PC-3 (cell line): ENCODE measurements around the gene OR52I2. TPM values are rescaled to one million over a fixed set of nuclear protein-coding genes. Genes with fewer than 3 reads are reported as not detected.
A peak's percentile ranks its signal among the peaks of the same experiment; 100 is the strongest.

Source experiments
- ATAC-seq: fragments of 200-7000 bp; cut with Tn5 transposase; 2 replicates; pipeline ENCODE4 v1.9.1; 2020; ENCODE audit warnings: mild to moderate bottlenecking, moderate library complexity
- BruUV-seq: library from RNA; stranded (reverse); fragments of 400-500 nt; replicated peaks from 2 replicates; lab custom pipeline; 2021; lab: Mats Ljungman, UMichigan
- CTCF ChIA-PET: fragments of 300-600 bp; sonication (Branson Sonifier 250); formaldehyde crosslinking; loops from one replicate; lab custom pipeline; 2022; ENCODE audit warnings: antibody characterized with exemption; lab: Charles Lee
- POLR2A ChIA-PET: fragments of 300-600 bp; sonication (Branson Sonifier 250); formaldehyde crosslinking; loops from one replicate; lab custom pipeline; 2022; ENCODE audit warnings: antibody characterized with exemption; ENCODE audit not compliant: unreplicated experiment; lab: Charles Lee
- DNase-seq: peaks from one replicate; pipeline ENCODE4 v3.0.0-alpha.2; 2015
- H2AFZ ChIP-seq: fragments of 300-600 bp; sonication (generic); 2 replicates; pipeline ENCODE4 v1.6.0; 2016; ENCODE audit warnings: antibody characterized with exemption, low read length
- H3F3A ChIP-seq: fragments of 300-600 bp; sonication (generic); one replicate; pipeline ENCODE4 v1.6.0; 2017; ENCODE audit warnings: antibody characterized with exemption, low read length, control low read depth, mild to moderate bottlenecking; ENCODE audit not compliant: unreplicated experiment
- H3K27ac ChIP-seq: fragments of 300-600 bp; sonication (generic); 2 replicates; pipeline ENCODE4 v1.5.1; 2016; ENCODE audit warnings: mild to moderate bottlenecking, low read length
- H3K27me3 ChIP-seq: fragments of 300-600 bp; sonication (generic); 2 replicates; pipeline ENCODE4 v1.6.1; 2016; ENCODE audit warnings: low read length, mixed read lengths
- H3K36me3 ChIP-seq: fragments of 300-600 bp; sonication (generic); 2 replicates; pipeline ENCODE4 v1.6.1; 2016; ENCODE audit warnings: low read depth, mixed run types, low read length, mixed read lengths
- H3K4me1 ChIP-seq: fragments of 300-600 bp; sonication (generic); 2 replicates; pipeline ENCODE4 v1.5.1; 2016; ENCODE audit warnings: low read length; ENCODE audit not compliant: insufficient read depth
- H3K4me2 ChIP-seq: fragments of 300-600 bp; sonication (generic); 2 replicates; pipeline ENCODE4 v1.6.0; 2016; ENCODE audit warnings: low read length
- H3K4me3 ChIP-seq: fragments of 300-600 bp; sonication (generic); 2 replicates; pipeline ENCODE4 v1.5.1; 2016; ENCODE audit warnings: mild to moderate bottlenecking, low read length, mixed read lengths
- H3K79me2 ChIP-seq: fragments of 300-600 bp; sonication (generic); 2 replicates; pipeline ENCODE4 v1.6.1; 2017; ENCODE audit warnings: low read length, mixed read lengths
- H3K9ac ChIP-seq: fragments of 300-600 bp; sonication (generic); 2 replicates; pipeline ENCODE4 v1.6.0; 2016; ENCODE audit warnings: mild to moderate bottlenecking, low read length
- H3K9me2 ChIP-seq: fragments of 300-600 bp; sonication (generic); replicated peaks from 2 replicates; pipeline ENCODE4 v1.6.1; 2016; ENCODE audit warnings: mixed run types, low read length, mixed read lengths
- H3K9me3 ChIP-seq: fragments of 300-600 bp; sonication (generic); 2 replicates; pipeline ENCODE4 v1.6.1; 2016; ENCODE audit warnings: low read length, mixed read lengths
- H4K20me1 ChIP-seq: fragments of 300-600 bp; sonication (generic); 2 replicates; pipeline ENCODE4 v1.6.1; 2016; ENCODE audit warnings: low read length, mixed read lengths
- CTCF ChIP-seq: fragments of 300-600 bp; sonication (generic); conservative IDR thresholded peaks from 2 replicates; pipeline ENCODE4 v1.5.1; 2017; ENCODE audit warnings: antibody characterized with exemption, low read depth, mild to moderate bottlenecking, low read length
- EZH2 ChIP-seq: fragments of 300-600 bp; sonication (generic); IDR thresholded peaks from one replicate; pipeline ENCODE4 v1.6.1; 2017; ENCODE audit warnings: antibody characterized with exemption, mild to moderate bottlenecking, low read length; ENCODE audit not compliant: unreplicated experiment
- EZH2phosphoT487 ChIP-seq: fragments of 300-600 bp; sonication (generic); IDR thresholded peaks from 2 replicates; pipeline ENCODE4 v1.6.1; 2018; ENCODE audit warnings: mild to moderate bottlenecking, antibody characterized with exemption, low read length, borderline replicate concordance
- intact Hi-C: fragments of 100-400 bp; cut with micrococcal nuclease; formaldehyde crosslinking; loops from 2 replicates; pipeline ENCODE4 v1.9.0; 2023
- total RNA-seq: library from RNA; depleted of rRNA; stranded (reverse); fragments of >200 nt; gene quantifications from 2 replicates; pipeline ENCODE4 v1.2.3, GENCODE V29; 2014

Gene OR52I2
- total RNA-seq, 1 experiment from 2014 or later = not detected

GRCh38 chr11:4547416-4547815 is 34.1 kb upstream of the OR52I2 start:
- H3K4me2 ChIP-seq = no peak overlapping the region
- no peaks in the 10 kb centered on the region for H4K20me1 ChIP-seq
- no peak overlapping the region for H3K27ac ChIP-seq
- H3K9me2 ChIP-seq = no peaks in the 10 kb centered on the region
- no peaks in the 10 kb centered on the region for H3F3A ChIP-seq
- H3K4me1 ChIP-seq = peaks cover 6% of the 10 kb centered on the region; the same call in 1 of the 2 replicates
- ATAC-seq (no peak), DNase-seq (no peak)
- no peaks in the 10 kb centered on the region for H3K9me3 ChIP-seq
- TF ChIP-seq EZH2phosphoT487 = no peak
- TF ChIP-seq CTCF = no peak
- TF ChIP-seq EZH2 = no peak
- intact Hi-C loops = no loop called here
- no peaks in the 10 kb centered on the region for H3K36me3 ChIP-seq
- H3K4me3 ChIP-seq = no peak overlapping the region
- no peak overlapping the region for H3K9ac ChIP-seq
- ChIA-PET CTCF (no interaction called here), POLR2A (no interaction called here)
- no TSS peak for BruUV-seq
- no peaks in the 10 kb centered on the region for H3K79me2 ChIP-seq
- 0 out of 2 replicates have a peak, but pooled peaks cover 5% of the 10 kb centered on the region for H3K27me3 ChIP-seq
- H2AFZ ChIP-seq = no peak overlapping the region

GRCh38 chr11:4551346-4551979 is 30.1 kb upstream of the OR52I2 start:
- no peaks in the 10 kb centered on the region for H3K27me3 ChIP-seq
- no peak overlapping the region for H3K4me2 ChIP-seq
- peak; percentile 65 for TF ChIP-seq CTCF
- TF ChIP-seq EZH2phosphoT487 = no peak
- no peak overlapping the region for H2AFZ ChIP-seq
- no peaks in the 10 kb centered on the region for H3K9me3 ChIP-seq
- H3K9ac ChIP-seq = no peak overlapping the region
- ATAC-seq (peak; percentile 62), DNase-seq (peak; percentile 42)
- no peaks in the 10 kb centered on the region for H3F3A ChIP-seq
- intact Hi-C loops = no loop called here
- no peaks in the 10 kb centered on the region for H3K4me1 ChIP-seq
- POLR2A ChIA-PET = no interaction called here
- H3K4me3 ChIP-seq = no peak overlapping the region
- H4K20me1 ChIP-seq = no peaks in the 10 kb centered on the region
- CTCF ChIA-PET = interaction anchor here (0.6 to 1.1 kb wide), 3 partner anchors 131 to 370 kb away, joined by 8 read pairs; no protein-coding TSS in a partner anchor
- no peak overlapping the region for H3K27ac ChIP-seq
- H3K36me3 ChIP-seq = no peaks in the 10 kb centered on the region
- no peaks in the 10 kb centered on the region for H3K79me2 ChIP-seq
- H3K9me2 ChIP-seq = no peaks in the 10 kb centered on the region
- no TSS peak for BruUV-seq

DNA sequence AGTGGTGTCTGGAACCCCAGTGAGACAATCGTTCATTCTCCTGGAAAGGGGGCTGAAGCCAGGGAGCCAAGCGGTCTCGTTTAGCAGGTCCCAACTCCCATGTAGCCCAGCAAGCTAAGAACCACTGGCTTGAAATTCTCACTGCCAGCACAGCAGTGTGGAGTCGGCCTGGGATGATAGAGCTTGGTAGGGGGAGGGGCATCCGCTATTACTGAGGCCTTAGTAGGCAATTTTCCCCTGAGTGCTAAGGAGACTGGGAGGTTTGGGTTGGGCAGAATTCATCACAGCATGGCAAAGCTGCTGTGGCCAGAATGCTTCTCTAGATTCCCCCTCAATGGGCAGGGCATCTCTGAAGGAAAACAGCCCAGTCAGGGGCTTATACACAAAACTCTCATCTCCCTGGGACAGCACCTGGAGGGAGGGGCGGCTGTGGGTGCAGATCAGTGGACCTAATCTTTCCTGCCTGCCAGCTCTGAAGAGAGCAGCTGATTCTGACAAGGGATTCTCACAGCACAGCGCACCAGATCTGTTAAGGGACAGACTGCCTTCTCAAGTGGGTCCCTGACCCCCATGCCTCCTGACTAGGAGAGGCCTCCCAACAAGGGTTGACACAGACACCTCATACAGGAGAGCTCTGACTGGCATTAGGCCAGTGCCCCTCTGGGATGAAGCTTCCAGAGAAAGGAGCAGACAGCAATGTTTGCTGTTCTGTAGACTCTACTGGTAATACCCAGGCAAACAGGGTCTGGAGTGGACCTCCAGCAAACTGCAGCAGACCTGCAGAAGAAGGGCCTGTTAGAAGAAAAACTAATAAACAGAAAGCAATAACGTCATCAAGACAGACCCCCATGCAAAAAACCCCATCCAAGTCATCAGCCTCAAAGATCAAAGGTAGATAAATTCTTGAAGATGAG is 21.8 kb upstream of the OR52I2 start:
- H3K27me3 ChIP-seq = no peaks in the 10 kb centered on the region
- no peak overlapping the region for H3K9ac ChIP-seq
- no peak overlapping the region for H3K27ac ChIP-seq
- TF ChIP-seq EZH2 (no peak), CTCF (no peak), EZH2phosphoT487 (no peak)
- no peaks in the 10 kb centered on the region for H3K36me3 ChIP-seq
- H3F3A ChIP-seq = no peaks in the 10 kb centered on the region
- H3K4me2 ChIP-seq = no peak overlapping the region
- no TSS peak for BruUV-seq
- H3K9me3 ChIP-seq = no peaks in the 10 kb centered on the region
- H4K20me1 ChIP-seq = no peaks in the 10 kb centered on the region
- no peaks in the 10 kb centered on the region for H3K9me2 ChIP-seq
- no peak overlapping the region for H2AFZ ChIP-seq
- DNase-seq (no peak), ATAC-seq (no peak)
- ChIA-PET CTCF (no interaction called here), POLR2A (no interaction called here)
- no peaks in the 10 kb centered on the region for H3K79me2 ChIP-seq
- H3K4me3 ChIP-seq = no peak overlapping the region
- H3K4me1 ChIP-seq = no peaks in the 10 kb centered on the region
- intact Hi-C loops = no loop called here
